Measurements from ENCODE around the gene CAPN13.

CAPN13 gene

GRCh38 chr2:30790879-30791278, 16.4 kb downstream of the CAPN13 start:
- H4K20me1 ChIP-seq (ENCODE audit: insufficient read depth, low read length): no peaks in the 10 kb centered on the region
- no peaks in the 10 kb centered on the region for H3K79me2 ChIP-seq (ENCODE audit: low read length)
- TF ChIP-seq CTCF (IDR thresholded peaks at IDR 0.05; ENCODE audit: low read depth, low read length) (no peak), EZH2phosphoT487 (IDR thresholded peaks at IDR 0.05; ENCODE audit: low read depth) (no peak)
- peaks cover 13% of the 10 kb centered on the region; the same call in 1 of the 2 replicates for H3K27me3 ChIP-seq (ENCODE audit: low read depth, low read length)
- H3K4me3 ChIP-seq (ENCODE audit: low read length): no peak overlapping the region
- H3K9me3 ChIP-seq (ENCODE audit: insufficient read depth, low read length): no peaks in the 10 kb centered on the region
- peaks cover 9% of the 10 kb centered on the region for H3K4me1 ChIP-seq (ENCODE audit: low read length)
- no peak overlapping the region for H3K27ac ChIP-seq (ENCODE audit: low read length)
- H3K36me3 ChIP-seq (replicated peaks; ENCODE audit: low read depth, low read length): no peaks in the 10 kb centered on the region
- no peak overlapping the region for H3K9ac ChIP-seq (ENCODE audit: low read length)
- no peak overlapping the region for H3K4me2 ChIP-seq (ENCODE audit: low read length)
- no peak overlapping the region for H2AFZ ChIP-seq (ENCODE audit: low read depth, low read length)

- Histone ChIP-seq H3K36me3 (replicated peaks; ENCODE audit: low read depth, low read length) (no peaks in the 10 kb centered on the region), H3K4me2 (ENCODE audit: low read length) (no peak overlapping the region)
- TF ChIP-seq EZH2phosphoT487 (IDR thresholded peaks at IDR 0.05; ENCODE audit: low read depth) (no peak), CTCF (IDR thresholded peaks at IDR 0.05; ENCODE audit: low read depth, low read length) (no peak)
Measured at GRCh38 chr2:30789670-30790210, 17.5 kb downstream of the CAPN13 start.

GRCh38 chr2:30786923-30787685, 20.1 kb downstream of the CAPN13 start:
- no peaks in the 10 kb centered on the region for H3K79me2 ChIP-seq (ENCODE audit: low read length)
- peaks cover under 1% of the 10 kb centered on the region; the same call in 1 of the 2 replicates for H3K4me1 ChIP-seq (ENCODE audit: low read length)
- H4K20me1 ChIP-seq (ENCODE audit: insufficient read depth, low read length): no peaks in the 10 kb centered on the region
- H3K9ac ChIP-seq (ENCODE audit: low read length): no peak overlapping the region
- no peak overlapping the region for H2AFZ ChIP-seq (ENCODE audit: low read depth, low read length)
- H3K4me2 ChIP-seq (ENCODE audit: low read length): no peak overlapping the region
- no peaks in the 10 kb centered on the region for H3K9me3 ChIP-seq (ENCODE audit: insufficient read depth, low read length)
- H3K27me3 ChIP-seq (ENCODE audit: low read depth, low read length): peaks cover 16% of the 10 kb centered on the region; the same call in 1 of the 2 replicates
- TF ChIP-seq CTCF (IDR thresholded peaks at IDR 0.05; ENCODE audit: low read depth, low read length) (no peak), EZH2phosphoT487 (IDR thresholded peaks at IDR 0.05; ENCODE audit: low read depth) (no peak)
- no peak overlapping the region for H3K4me3 ChIP-seq (ENCODE audit: low read length)
- H3K36me3 ChIP-seq (replicated peaks; ENCODE audit: low read depth, low read length): no peaks in the 10 kb centered on the region
- H3K27ac ChIP-seq (ENCODE audit: low read length): no peak overlapping the region

More at GRCh38 chr2:30789670-30790210, 17.5 kb downstream of the CAPN13 start:
- Histone ChIP-seq H3K9me3 (ENCODE audit: insufficient read depth, low read length) (no peaks in the 10 kb centered on the region), H3K27ac (ENCODE audit: low read length) (no peak overlapping the region), H4K20me1 (ENCODE audit: insufficient read depth, low read length) (no peaks in the 10 kb centered on the region), H2AFZ (ENCODE audit: low read depth, low read length) (no peak overlapping the region), H3K79me2 (ENCODE audit: low read length) (no peaks in the 10 kb centered on the region), H3K9ac (ENCODE audit: low read length) (no peak overlapping the region), H3K27me3 (ENCODE audit: low read depth, low read length) (peaks cover 16% of the 10 kb centered on the region; the same call in 1 of the 2 replicates), H3K4me3 (ENCODE audit: low read length) (no peak overlapping the region), H3K4me1 (ENCODE audit: low read length) (peaks cover 9% of the 10 kb centered on the region)

- no peaks in the 10 kb centered on the region for H3K9me3 ChIP-seq (ENCODE audit: insufficient read depth, low read length)
Measured at GRCh38 chr2:30784682-30785081, 22.6 kb downstream of the CAPN13 start.

More at GRCh38 chr2:30784682-30785081, 22.6 kb downstream of the CAPN13 start:
- no peaks in the 10 kb centered on the region for H3K79me2 ChIP-seq (ENCODE audit: low read length)
- H3K27ac ChIP-seq (ENCODE audit: low read length): no peak overlapping the region
- H3K9ac ChIP-seq (ENCODE audit: low read length): no peak overlapping the region
- H3K27me3 ChIP-seq (ENCODE audit: low read depth, low read length): peaks cover 16% of the 10 kb centered on the region; the same call in 1 of the 2 replicates
- no peaks in the 10 kb centered on the region for H3K4me1 ChIP-seq (ENCODE audit: low read length)
- H2AFZ ChIP-seq (ENCODE audit: low read depth, low read length): no peak overlapping the region
- no peak overlapping the region for H3K4me3 ChIP-seq (ENCODE audit: low read length)
- TF ChIP-seq EZH2phosphoT487 (IDR thresholded peaks at IDR 0.05; ENCODE audit: low read depth) (no peak), CTCF (IDR thresholded peaks at IDR 0.05; ENCODE audit: low read depth, low read length) (no peak)
- H3K4me2 ChIP-seq (ENCODE audit: low read length): no peak overlapping the region
- no peaks in the 10 kb centered on the region for H4K20me1 ChIP-seq (ENCODE audit: insufficient read depth, low read length)
- H3K36me3 ChIP-seq (replicated peaks; ENCODE audit: low read depth, low read length): no peaks in the 10 kb centered on the region

All from OCI-LY3 (cell line).